ENCODE data around the gene ZNF493. TPM values are rescaled to one million over a fixed set of nuclear protein-coding genes. Genes with fewer than 3 reads are reported as not detected.

Gene ZNF493
- total RNA-seq, 2 donors from 2014 or later: 15.0 to 17.6 TPM

GRCh38 chr19:21474671-21475181, 77.8 kb downstream of the ZNF493 start:
- Mint-ChIP-seq H3K4me3 (peak overlapping the region; percentile 81 to 82), H3K27me3 (ENCODE audit: low read depth) (no peaks in the 10 kb centered on the region), H3K36me3 (ENCODE audit: insufficient read depth in 2 of 2) (peaks cover 0 to 5% of the 10 kb centered on the region in 2 donors), H3K9me3 (peaks cover 0 to 2% of the 10 kb centered on the region in 2 donors), H3K4me1 (ENCODE audit: low read depth) (no peaks in the 10 kb centered on the region), H3K27ac (no peak overlapping the region)
- ATAC-seq (replicated peaks in 1 of 2) (peak; percentile 97 to 98), DNase-seq (peak; percentile 82 to 87)

Other genes starting within 250 kb of the ZNF493 start
- 10 to 100 TPM; 13.0 to 13.6 TPM for gene ZNF708, start 67.7 kb upstream of the ZNF493 start, total RNA-seq
- gene ZNF738, start 38.1 kb upstream of the ZNF493 start, total RNA-seq: 10 to 100 TPM; 16.9 to 28.2 TPM
- gene ZNF429, start 108.5 kb downstream of the ZNF493 start, total RNA-seq: 10 to 100 TPM; 16.6 to 17.9 TPM

Data from activated T-cell treated with anti-CD3 and anti-CD28 coated beads, Interleukin-2, amount 50 U/mL, for 72 hours (primary cell).